Immature natural killer cell (primary cell): ENCODE measurements around the gene SLC6A7. TPM values are rescaled to one million over a fixed set of nuclear protein-coding genes. Genes with fewer than 3 reads are reported as not detected.

Source experiments
- DNase-seq, 3 donors: peaks; one replicate each; pipeline ENCODE4 v3.0.0; 2022; ENCODE audit warnings: mixed read lengths in 1 of 3
- H3K27ac Mint-ChIP-seq, 6 donors: one replicate each; pipeline ENCODE4 v1.8.0; 2020; ENCODE audit warnings: mixed read lengths in 6 of 6, mild to moderate bottlenecking in 5 of 6, inconsistent platforms in 4 of 6, moderate library complexity in 3 of 6
- H3K27me3 Mint-ChIP-seq, 3 donors: one replicate each; pipeline ENCODE4 v1.8.0; 2020 to 2021; ENCODE audit warnings: low read depth in 3 of 3, mild to moderate bottlenecking in 3 of 3, mixed read lengths in 3 of 3, moderate library complexity in 3 of 3, inconsistent platforms in 1 of 3
- H3K36me3 Mint-ChIP-seq, 3 donors: one replicate each; pipeline ENCODE4 v1.8.0; 2020; ENCODE audit warnings: mixed read lengths in 3 of 3, inconsistent platforms in 2 of 3, mild to moderate bottlenecking in 2 of 3
- H3K4me1 Mint-ChIP-seq, 2 donors: one replicate each; pipeline ENCODE4 v1.8.0; 2020; ENCODE audit warnings: inconsistent platforms in 2 of 2, mild to moderate bottlenecking in 2 of 2, mixed read lengths in 2 of 2, moderate library complexity in 1 of 2
- H3K4me3 Mint-ChIP-seq, 5 donors: one replicate each; pipeline ENCODE4 v1.8.0; 2020; ENCODE audit warnings: mild to moderate bottlenecking in 5 of 5, mixed read lengths in 5 of 5, inconsistent platforms in 3 of 5, moderate library complexity in 3 of 5
- H3K9me3 Mint-ChIP-seq, 6 donors: one replicate each; pipeline ENCODE4 v1.8.0; 2020; ENCODE audit warnings: mild to moderate bottlenecking in 6 of 6, mixed read lengths in 6 of 6, inconsistent platforms in 4 of 6, moderate library complexity in 3 of 6
- polyA plus RNA-seq, 3 donors: library from polyadenylated mRNA; unstranded; fragments of 300-500 nt; fragmentation: Illumina TruSeq; gene quantifications; one replicate each; pipeline ENCODE4 v1.2.3, GENCODE V29; 2021

SLC6A7 gene
- polyA plus RNA-seq, 3 donors from 2014 or later = not detected

DNA sequence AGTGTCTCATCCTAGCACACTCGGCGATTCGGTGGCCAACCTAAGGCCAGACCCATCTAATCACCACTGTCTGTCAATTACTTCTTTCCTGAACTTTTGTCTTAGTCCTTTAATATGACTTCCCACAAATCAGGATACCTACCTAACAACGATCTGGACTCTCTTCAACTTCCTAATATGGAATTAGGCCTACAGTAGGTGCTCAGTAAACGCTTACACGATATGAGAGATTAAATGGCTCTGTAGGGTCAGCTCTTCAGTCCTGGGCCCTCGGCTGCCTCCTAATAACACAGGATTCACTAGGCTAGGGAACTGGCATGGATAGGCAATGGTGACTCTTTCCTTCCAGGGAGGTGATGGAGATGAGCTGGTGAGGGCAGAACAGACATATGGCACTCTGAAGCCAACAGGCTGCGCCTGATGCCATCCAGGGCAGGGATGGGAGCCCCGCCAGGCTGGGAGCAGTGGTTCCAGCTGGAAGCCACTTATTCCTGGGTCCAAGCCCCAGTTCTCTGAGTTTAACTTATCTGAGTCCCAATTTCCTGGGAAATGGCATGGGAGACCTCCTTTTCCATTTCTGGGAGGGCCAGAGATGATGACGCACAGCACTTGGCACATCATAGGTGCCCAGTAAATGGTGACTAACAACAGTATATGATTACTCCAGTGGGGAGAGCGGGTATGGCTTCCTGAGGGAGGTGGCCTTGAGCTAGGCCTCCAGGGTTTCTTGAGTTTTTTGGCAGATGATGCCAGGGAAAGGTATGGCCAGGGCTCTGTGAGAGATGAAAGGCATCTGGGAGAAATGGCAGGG, 41.5 kb upstream of the SLC6A7 start:
- no peak for DNase-seq
- peaks cover 0 to 6% (median 0%) of the 10 kb centered on the region in 3 donors for H3K27me3 Mint-ChIP-seq
- peaks cover 32 to 55% of the 10 kb centered on the region in 2 donors for H3K4me1 Mint-ChIP-seq
- peaks cover 0 to 19% (median 0%) of the 10 kb centered on the region in 3 donors for H3K36me3 Mint-ChIP-seq
- no peaks in the 10 kb centered on the region for H3K9me3 Mint-ChIP-seq
- peak overlapping the region in 4 of 6 donors; percentile 29 to 77 (median 61) for H3K27ac Mint-ChIP-seq
- H3K4me3 Mint-ChIP-seq = peak overlapping the region in 3 of 5 donors; percentile 55 to 81 (median 63)

DNA sequence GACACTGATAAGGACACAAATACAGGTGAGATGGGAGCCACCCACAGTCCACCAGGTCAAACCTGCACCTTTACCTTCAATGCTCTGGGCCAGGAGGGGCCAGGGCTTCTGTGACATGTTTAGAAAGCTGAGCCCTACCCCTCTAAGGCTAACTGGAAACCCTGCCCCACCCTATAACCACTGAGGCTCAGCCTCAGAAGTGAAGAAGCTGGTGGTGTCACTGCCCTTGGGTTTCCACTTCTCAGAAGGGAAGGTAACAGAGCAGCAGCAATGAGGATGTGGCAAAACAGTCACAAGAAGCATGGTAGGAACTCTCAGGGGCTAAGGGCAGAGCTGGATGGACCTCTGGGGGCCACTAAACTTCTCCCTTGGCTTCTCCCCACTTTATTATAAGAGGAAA, 40.2 kb upstream of the SLC6A7 start:
- Mint-ChIP-seq H3K36me3 (peaks cover 0 to 19% (median 0%) of the 10 kb centered on the region in 3 donors), H3K9me3 (no peaks in the 10 kb centered on the region), H3K4me3 (peak overlapping the region; percentile 36 to 85 (median 75)), H3K4me1 (peaks cover 42 to 64% of the 10 kb centered on the region in 2 donors), H3K27me3 (peaks cover 0 to 6% (median 5%) of the 10 kb centered on the region in 3 donors), H3K27ac (peak overlapping the region; percentile 34 to 86 (median 75))
- DNase-seq = peak; percentile 17 to 38 (median 24)

DNA sequence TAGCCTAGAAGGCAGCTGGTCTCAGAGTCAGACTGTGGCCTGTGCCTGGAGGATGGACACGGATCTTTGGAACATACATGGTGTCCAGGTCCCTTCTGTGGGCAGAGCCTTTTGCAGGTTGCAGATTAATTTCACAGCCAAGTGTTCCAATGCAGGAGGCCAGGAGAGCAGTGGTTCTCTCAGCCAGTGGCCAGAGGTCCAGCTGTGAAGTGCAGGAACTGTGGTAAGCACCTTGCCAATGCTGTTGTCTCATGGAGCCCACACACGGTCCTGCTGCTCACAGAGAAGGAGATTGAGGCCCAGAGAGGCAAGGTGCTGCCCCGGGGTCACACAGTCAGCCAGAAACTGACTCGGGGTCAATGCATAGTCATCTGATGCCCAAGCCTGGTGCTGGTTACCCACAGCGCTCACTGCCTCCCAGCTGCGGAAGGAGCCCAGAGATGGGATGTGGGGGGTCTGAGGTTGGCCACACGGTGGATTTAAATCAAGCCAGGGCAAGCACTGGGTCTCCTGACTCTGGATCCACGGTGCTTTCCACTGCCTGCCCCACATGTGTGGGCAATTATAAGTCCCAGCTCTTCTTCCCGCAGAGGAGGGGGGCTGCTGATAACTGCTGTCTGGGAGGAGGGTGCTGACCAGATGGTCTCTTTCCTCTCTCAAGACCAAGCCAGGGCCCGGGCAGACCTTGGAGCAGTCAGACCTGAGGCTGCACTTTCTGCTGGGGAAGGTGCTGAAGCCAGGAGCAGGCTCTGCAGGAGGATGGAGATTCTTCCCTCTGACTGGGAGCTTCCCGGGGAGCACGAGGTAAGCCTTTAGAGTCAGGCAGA, 37.0 kb upstream of the SLC6A7 start:
- H3K36me3 Mint-ChIP-seq = peaks cover 0 to 8% (median 0%) of the 10 kb centered on the region in 3 donors
- no peaks in the 10 kb centered on the region for H3K9me3 Mint-ChIP-seq
- peaks cover 4 to 5% (median 5%) of the 10 kb centered on the region in 3 donors for H3K27me3 Mint-ChIP-seq
- H3K4me1 Mint-ChIP-seq = peaks cover 54 to 66% of the 10 kb centered on the region in 2 donors
- H3K27ac Mint-ChIP-seq = peak overlapping the region in 2 of 6 donors; percentile 57 to 77
- no peak for DNase-seq
- peak overlapping the region in 3 of 5 donors; percentile 14 to 98 (median 90) for H3K4me3 Mint-ChIP-seq

DNA sequence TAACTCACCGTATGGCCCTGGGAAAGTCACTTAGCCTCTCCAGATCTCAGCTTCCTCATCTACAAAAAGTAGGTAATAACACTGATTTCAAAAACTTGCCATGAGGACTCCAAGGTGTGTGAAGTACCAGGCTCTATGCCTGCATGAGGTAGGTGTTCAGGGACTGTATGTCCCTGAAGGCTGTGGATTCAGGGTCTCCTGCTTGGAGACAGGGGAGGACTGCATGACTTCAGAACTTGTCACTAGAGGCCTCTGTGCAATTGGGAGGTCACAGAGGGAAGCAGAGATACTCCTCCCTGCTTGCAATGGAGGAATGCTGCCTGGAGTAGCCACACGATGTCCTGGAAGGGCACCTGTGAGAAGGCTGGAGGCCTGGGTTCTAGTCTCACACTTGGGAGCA, 36.4 kb upstream of the SLC6A7 start:
- Mint-ChIP-seq H3K9me3 (no peaks in the 10 kb centered on the region), H3K4me1 (peaks cover 51 to 59% of the 10 kb centered on the region in 2 donors), H3K27ac (peak overlapping the region in 2 of 6 donors; percentile 57 to 77), H3K4me3 (peak overlapping the region; percentile 74 to 98 (median 90)), H3K27me3 (peaks cover 4 to 7% (median 5%) of the 10 kb centered on the region in 3 donors), H3K36me3 (peaks cover 0 to 3% (median 0%) of the 10 kb centered on the region in 3 donors)
- DNase-seq = no peak

GRCh38 chr5:150153957-150154617, 35.8 kb upstream of the SLC6A7 start:
- H3K27ac Mint-ChIP-seq = peak overlapping the region in 5 of 6 donors; percentile 60 to 93 (median 86)
- peak overlapping the region; percentile 74 to 98 (median 90) for H3K4me3 Mint-ChIP-seq
- peaks cover 45 to 53% of the 10 kb centered on the region in 2 donors for H3K4me1 Mint-ChIP-seq
- H3K9me3 Mint-ChIP-seq = no peaks in the 10 kb centered on the region
- H3K36me3 Mint-ChIP-seq = peaks cover 0 to 3% (median 0%) of the 10 kb centered on the region in 3 donors
- peaks cover 4 to 7% (median 5%) of the 10 kb centered on the region in 3 donors for H3K27me3 Mint-ChIP-seq
- peak in 1 of 3 donors; percentile 24 for DNase-seq

- Mint-ChIP-seq H3K27ac (peak overlapping the region; percentile 34 to 93 (median 82)), H3K27me3 (peaks cover 3 to 7% (median 5%) of the 10 kb centered on the region in 3 donors), H3K9me3 (no peaks in the 10 kb centered on the region), H3K4me3 (peak overlapping the region; percentile 88 to 98 (median 96)), H3K36me3 (peaks cover 0 to 3% (median 0%) of the 10 kb centered on the region in 3 donors), H3K4me1 (peaks cover 39 to 47% of the 10 kb centered on the region in 2 donors)
- DNase-seq = no peak
Measured at GRCh38 chr5:150154618-150155128, 35.2 kb upstream of the SLC6A7 start.

DNA sequence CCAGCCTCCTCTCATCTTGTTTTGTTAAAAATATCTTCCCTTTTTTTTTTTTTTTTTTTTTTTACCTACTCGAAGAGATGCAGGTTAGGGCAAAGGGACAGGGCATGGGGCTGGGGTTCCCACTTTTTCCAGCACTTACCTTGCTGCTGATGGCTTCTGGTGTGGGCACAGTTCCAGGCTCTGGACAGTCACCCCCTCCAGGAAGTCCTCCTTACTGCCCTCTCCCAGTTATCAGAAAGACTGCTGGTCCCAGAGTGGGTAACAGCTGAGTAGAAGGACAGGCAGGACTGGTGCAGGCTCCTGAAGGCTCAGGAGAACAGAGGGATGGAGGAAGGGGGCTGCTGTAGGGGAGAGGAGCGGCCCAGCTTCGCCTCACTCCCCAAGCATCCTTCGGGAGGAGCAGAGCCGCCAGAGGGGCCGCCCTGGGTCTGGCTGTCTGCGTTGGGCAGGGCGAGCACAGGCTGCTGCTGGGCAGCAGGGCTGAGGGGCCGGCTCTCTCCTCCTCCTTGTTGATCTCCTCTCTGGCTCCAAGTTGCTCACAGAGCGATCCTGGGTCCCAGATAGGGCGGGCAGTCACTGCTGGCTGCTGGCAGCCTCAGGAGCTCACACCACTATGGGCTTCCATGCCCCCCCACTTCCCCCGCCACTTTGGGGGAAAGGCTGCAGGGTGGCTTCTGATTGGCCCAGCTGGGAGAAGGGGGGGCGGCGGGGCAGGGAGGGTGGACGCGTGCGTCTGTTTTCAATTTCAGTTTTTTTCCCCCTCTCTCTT, 34.4 kb upstream of the SLC6A7 start, which contains the start of gene PDGFRB:
TSS of gene PDGFRB (minus strand) at position 588 of the 769 bp plus-strand sequence. CDS start 18,798 bp downstream, outside the sequence.
- H3K36me3 Mint-ChIP-seq = peaks cover 0 to 3% (median 0%) of the 10 kb centered on the region in 3 donors
- no peaks in the 10 kb centered on the region for H3K9me3 Mint-ChIP-seq
- H3K4me1 Mint-ChIP-seq = peaks cover 33 to 41% of the 10 kb centered on the region in 2 donors
- peaks cover 2 to 10% (median 5%) of the 10 kb centered on the region in 3 donors for H3K27me3 Mint-ChIP-seq
- peak within 1 kb of the TSS; percentile 77 to 91 (median 88) for H3K27ac Mint-ChIP-seq
- DNase-seq = peak; percentile 68 to 74 (median 70)
- peak within 1 kb of the TSS; percentile 88 to 98 (median 96) for H3K4me3 Mint-ChIP-seq

DNA sequence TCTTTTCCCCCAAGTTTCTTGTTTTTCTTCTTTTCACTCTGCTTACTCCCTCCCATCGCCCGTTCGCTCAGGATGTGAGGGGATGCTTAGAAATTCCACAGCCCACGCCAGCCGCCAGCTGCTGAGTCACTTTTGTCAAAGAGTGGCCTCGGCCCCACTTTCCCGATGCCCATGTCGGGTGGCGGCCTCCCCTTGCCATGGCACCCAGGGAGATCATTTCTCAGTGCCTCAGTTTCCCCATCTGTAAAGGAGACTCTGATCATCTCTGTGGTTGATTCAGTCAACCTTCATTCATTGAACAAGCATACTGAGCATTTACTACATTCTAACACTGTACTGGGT, 33.9 kb upstream of the SLC6A7 start:
- peaks cover 29 to 35% of the 10 kb centered on the region in 2 donors for H3K4me1 Mint-ChIP-seq
- H3K4me3 Mint-ChIP-seq = peak overlapping the region; percentile 88 to 98 (median 96)
- DNase-seq = no peak
- H3K27me3 Mint-ChIP-seq = peaks cover 4 to 10% (median 5%) of the 10 kb centered on the region in 3 donors
- H3K27ac Mint-ChIP-seq = peak overlapping the region; percentile 77 to 91 (median 88)
- H3K9me3 Mint-ChIP-seq = no peaks in the 10 kb centered on the region
- H3K36me3 Mint-ChIP-seq = peaks cover 0 to 3% (median 0%) of the 10 kb centered on the region in 3 donors

GRCh38 chr5:150156540-150156939, 33.3 kb upstream of the SLC6A7 start:
- peaks cover 4 to 10% (median 5%) of the 10 kb centered on the region in 3 donors for H3K27me3 Mint-ChIP-seq
- no peaks in the 10 kb centered on the region for H3K9me3 Mint-ChIP-seq
- H3K27ac Mint-ChIP-seq = peak overlapping the region in 3 of 6 donors; percentile 77 to 85 (median 82)
- peaks cover 27 to 34% of the 10 kb centered on the region in 2 donors for H3K4me1 Mint-ChIP-seq
- H3K36me3 Mint-ChIP-seq = peaks cover 0 to 3% (median 0%) of the 10 kb centered on the region in 3 donors
- DNase-seq = no peak
- peak overlapping the region; percentile 88 to 98 (median 96) for H3K4me3 Mint-ChIP-seq

DNA sequence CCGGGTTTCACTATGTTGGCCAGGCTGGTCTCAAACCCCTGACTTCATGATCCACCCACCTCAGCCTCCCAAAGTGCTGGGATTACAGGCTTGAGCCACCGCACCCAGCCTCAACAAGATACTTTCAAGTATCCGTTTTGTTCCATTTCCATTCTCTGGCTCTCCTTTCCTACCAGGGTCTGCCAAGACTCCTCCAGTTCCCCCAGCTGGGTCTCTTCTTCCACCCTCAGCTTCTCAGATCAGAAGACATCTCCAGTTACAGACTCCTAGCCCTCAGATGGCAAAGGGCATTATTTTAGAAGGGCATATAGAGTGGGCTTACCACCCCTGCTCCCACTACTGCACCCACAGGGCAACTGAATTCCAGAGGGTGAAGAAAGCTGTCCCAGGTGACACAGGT, 32.7 kb upstream of the SLC6A7 start:
- Mint-ChIP-seq H3K27ac (peak overlapping the region in 1 of 6 donors; percentile 45), H3K36me3 (peaks cover 0 to 3% (median 0%) of the 10 kb centered on the region in 3 donors), H3K4me1 (peaks cover 27 to 34% of the 10 kb centered on the region in 2 donors), H3K4me3 (peak overlapping the region in 4 of 5 donors; percentile 15 to 88 (median 54)), H3K27me3 (peaks cover 4 to 10% (median 5%) of the 10 kb centered on the region in 3 donors), H3K9me3 (no peaks in the 10 kb centered on the region)
- DNase-seq = no peak

- no peaks in the 10 kb centered on the region for H3K36me3 Mint-ChIP-seq
- DNase-seq = no peak
- no peaks in the 10 kb centered on the region for H3K9me3 Mint-ChIP-seq
- peak overlapping the region in 1 of 6 donors; percentile 40 for H3K27ac Mint-ChIP-seq
- no peak overlapping the region for H3K4me3 Mint-ChIP-seq
- H3K4me1 Mint-ChIP-seq = peaks cover 27 to 32% of the 10 kb centered on the region in 2 donors
- peaks cover 5 to 11% (median 5%) of the 10 kb centered on the region in 3 donors for H3K27me3 Mint-ChIP-seq
Measured at GRCh38 chr5:150158170-150158949, 31.5 kb upstream of the SLC6A7 start.
